Natural killer cell (primary cell): Measurements from ENCODE around the gene DISC1. TPM values are rescaled to one million over a fixed set of nuclear protein-coding genes. Genes with fewer than 3 reads are reported as not detected.

Experiments
- ATAC-seq, 3 donors: fragments of 150-1000 bp in 2 of 3; fragments of 200-7000 bp in 1 of 3; cut with Tn5 transposase; 1 replicate in 1 of 3; 2 replicates in 2 of 3; pipeline ENCODE4 v1.10.0; 2021; ENCODE audit warnings: mild to moderate bottlenecking in 2 of 3, moderate library complexity in 2 of 3
- DNase-seq, 2 donors: peaks; one replicate each; pipeline versions ENCODE4 v3.0.0 to v3.0.0-alpha.2; 2013 to 2021; ENCODE audit warnings: mixed read lengths in 1 of 2
- H3K27ac ChIP-seq: one replicate; pipeline ENCODE4 v1.5.1; 2013; ENCODE audit warnings: mild to moderate bottlenecking, low read length
- H3K27me3 ChIP-seq: one replicate; pipeline ENCODE4 v1.6.1; 2013; ENCODE audit warnings: low read length; ENCODE audit not compliant: control insufficient read depth, insufficient read depth
- H3K36me3 ChIP-seq: one replicate; pipeline ENCODE4 v1.6.1; 2013; ENCODE audit warnings: low read length; ENCODE audit not compliant: control insufficient read depth, insufficient read depth
- H3K4me1 ChIP-seq: one replicate; pipeline ENCODE4 v1.6.1; 2013; ENCODE audit warnings: low read length; ENCODE audit not compliant: control insufficient read depth, insufficient read depth
- H3K4me3 ChIP-seq: one replicate; pipeline ENCODE4 v1.5.1; 2013; ENCODE audit warnings: low read length
- H3K9me3 ChIP-seq: one replicate; pipeline ENCODE4 v1.6.1; 2013; ENCODE audit warnings: low read length; ENCODE audit not compliant: control insufficient read depth, insufficient read depth
- H3K27ac Mint-ChIP-seq, 2 donors: one replicate each; pipeline ENCODE4 v1.8.0; 2022; ENCODE audit warnings: mild to moderate bottlenecking in 2 of 2, mixed read lengths in 2 of 2, moderate library complexity in 1 of 2
- H3K27me3 Mint-ChIP-seq, 2 donors: one replicate each; pipeline ENCODE4 v1.8.0; 2022; ENCODE audit warnings: low read depth in 2 of 2, mixed read lengths in 2 of 2
- H3K36me3 Mint-ChIP-seq: one replicate; pipeline ENCODE4 v1.8.0; 2022; ENCODE audit warnings: mixed read lengths
- H3K4me1 Mint-ChIP-seq, 2 donors: one replicate each; pipeline ENCODE4 v1.8.0; 2022; ENCODE audit warnings: mixed read lengths in 2 of 2
- H3K4me3 Mint-ChIP-seq: one replicate; pipeline ENCODE4 v1.8.0; 2022; ENCODE audit warnings: mild to moderate bottlenecking, moderate library complexity, mixed read lengths
- H3K9me3 Mint-ChIP-seq, 2 donors: one replicate each; pipeline ENCODE4 v1.8.0; 2022; ENCODE audit warnings: mixed read lengths in 2 of 2
- CTCF ChIP-seq: fragments of 200-600 bp; IDR thresholded peaks from one replicate; pipeline ENCODE4 v1.8.0; 2022; ENCODE audit warnings: antibody characterized with exemption
- WGBS: methylation state at CpG from one replicate; pipeline ENCODE4 v1.1.7; 2013; ENCODE audit warnings: missing lambda C conversion rate; ENCODE audit not compliant: insufficient coverage; 5-methylcytosine and 5-hydroxymethylcytosine counted together
- intact Hi-C: fragments of 100-400 bp; cut with micrococcal nuclease; formaldehyde crosslinking; loops from one replicate; pipeline ENCODE4 v1.14.2; 2022
- total RNA-seq, 4 donors: library from RNA; stranded (reverse); fragments of 120-200 nt in 1 of 4; gene quantifications; one replicate each; pipeline versions ENCODE4 v1.2.3 to v1.2.4, GENCODE V29; 2013 to 2022

The DISC1 gene
- total RNA-seq, 3 donors from 2014 or later (not counting 1 experiment from before 2014, with no cell fraction given): 5.9 to 10.7 (median 9.7) TPM

- no peaks in the 10 kb centered on the region for H3K9me3 Mint-ChIP-seq
- Histone ChIP-seq H3K36me3 (no peaks in the 10 kb centered on the region), H3K9me3 (no peaks in the 10 kb centered on the region), H3K27ac (no peak overlapping the region), H3K4me3 (no peak overlapping the region), H3K4me1 (peaks cover 10% of the 10 kb centered on the region), H3K27me3 (no peaks in the 10 kb centered on the region)
- H3K4me3 Mint-ChIP-seq: peak overlapping the region; percentile 21
- peak overlapping the region; percentile 32 to 55 for H3K27ac Mint-ChIP-seq
- intact Hi-C loops: no loop called here
- H3K27me3 Mint-ChIP-seq: no peaks in the 10 kb centered on the region
- peaks cover 13 to 15% of the 10 kb centered on the region in 2 donors for H3K4me1 Mint-ChIP-seq
- no peaks in the 10 kb centered on the region for H3K36me3 Mint-ChIP-seq
- WGBS: 20% methylated on average over 7 of the region's 7 CpGs
- no peak for DNase-seq
- TF ChIP-seq CTCF: no peak
- ATAC-seq: peak in 1 of 3 donors; percentile 68
Observed at GRCh38 chr1:231844986-231845502, 218.5 kb downstream of the DISC1 start.

- peaks cover 13 to 15% of the 10 kb centered on the region in 2 donors for H3K4me1 Mint-ChIP-seq
- H3K4me1 ChIP-seq: peaks cover 10% of the 10 kb centered on the region
- no peak for TF ChIP-seq CTCF
- ATAC-seq (no peak), DNase-seq (no peak)
- no peaks in the 10 kb centered on the region for H3K9me3 ChIP-seq
- H3K27ac ChIP-seq: no peak overlapping the region
- H3K27ac Mint-ChIP-seq: no peak overlapping the region
- intact Hi-C loops: no loop called here
- no peaks in the 10 kb centered on the region for H3K36me3 ChIP-seq
- no peaks in the 10 kb centered on the region for H3K27me3 Mint-ChIP-seq
- H3K4me3 Mint-ChIP-seq: no peak overlapping the region
- H3K9me3 Mint-ChIP-seq: no peaks in the 10 kb centered on the region
- H3K4me3 ChIP-seq: no peak overlapping the region
- 93% methylated on average over 7 of the region's 7 CpGs for WGBS
- H3K27me3 ChIP-seq: no peaks in the 10 kb centered on the region
- no peaks in the 10 kb centered on the region for H3K36me3 Mint-ChIP-seq
Observed at GRCh38 chr1:231847612-231848397, 221.2 kb downstream of the DISC1 start.

GRCh38 chr1:231849981-231850380, 223.4 kb downstream of the DISC1 start:
- no peak for DNase-seq
- Histone ChIP-seq H3K27ac (no peak overlapping the region), H3K4me3 (no peak overlapping the region), H3K4me1 (peaks cover 7% of the 10 kb centered on the region), H3K9me3 (no peaks in the 10 kb centered on the region), H3K27me3 (no peaks in the 10 kb centered on the region), H3K36me3 (no peaks in the 10 kb centered on the region)
- Mint-ChIP-seq H3K4me1 (peaks cover 6 to 7% of the 10 kb centered on the region in 2 donors), H3K36me3 (no peaks in the 10 kb centered on the region), H3K9me3 (no peaks in the 10 kb centered on the region), H3K27ac (no peak overlapping the region), H3K27me3 (no peaks in the 10 kb centered on the region), H3K4me3 (no peak overlapping the region)
- no peak for TF ChIP-seq CTCF
- WGBS: 100% methylated on average over 5 of the region's 5 CpGs
- intact Hi-C loops: no loop called here
- no peak for ATAC-seq
